SU-DHL-6 (cell line): ENCODE data around the gene DAAM2.

Experiments
- H2AFZ ChIP-seq: fragments of 200-600 bp; sonication (generic); 2 replicates; pipeline ENCODE4 v1.6.1; 2014; ENCODE audit warnings: low read depth, mild to moderate bottlenecking, moderate library complexity, mixed read lengths, antibody characterized with exemption, low read length; ENCODE audit not compliant: severe bottlenecking
- H3F3A ChIP-seq: fragments of 200-600 bp; shearing (Covaris generic); 2 replicates; pipeline ENCODE4 v1.6.0; 2016; ENCODE audit warnings: antibody characterized with exemption, mild to moderate bottlenecking; ENCODE audit not compliant: insufficient read depth
- H3K27ac ChIP-seq: fragments of 200-600 bp; sonication (generic); 2 replicates; pipeline ENCODE4 v1.5.1; 2016; ENCODE audit warnings: low read depth, mild to moderate bottlenecking, low read length, moderate library complexity, mixed read lengths
- H3K27me3 ChIP-seq: fragments of 200-600 bp; sonication (generic), shearing (Covaris generic); 2 replicates; pipeline ENCODE4 v1.6.0; 2014; ENCODE audit warnings: mild to moderate bottlenecking, low read length
- H3K36me3 ChIP-seq: fragments of 200-600 bp; sonication (generic); 2 replicates; pipeline ENCODE4 v1.6.1; 2014; ENCODE audit warnings: mild to moderate bottlenecking, low read length, mixed read lengths
- H3K4me2 ChIP-seq: fragments of 300-600, 200-600 bp; shearing (Covaris generic), sonication (generic); 2 replicates; pipeline ENCODE4 v1.6.0; 2014; ENCODE audit warnings: low read length, low read depth, mild to moderate bottlenecking; ENCODE audit not compliant: poor library complexity, severe bottlenecking
- H3K4me3 ChIP-seq: fragments of 200-600 bp; sonication (generic); 2 replicates; pipeline ENCODE4 v1.5.1; 2014; ENCODE audit warnings: antibody characterized with exemption, low read length, mild to moderate bottlenecking, mixed read lengths; ENCODE audit not compliant: insufficient read depth, poor library complexity, severe bottlenecking
- H3K79me2 ChIP-seq: fragments of 200-600 bp; sonication (generic); 2 replicates; pipeline ENCODE4 v1.6.1; 2014; ENCODE audit warnings: mild to moderate bottlenecking, low read length, moderate library complexity; ENCODE audit not compliant: insufficient read depth
- H3K9ac ChIP-seq: fragments of 200-600 bp; sonication (generic); 2 replicates; pipeline ENCODE4 v1.7.0; 2014; ENCODE audit warnings: mild to moderate bottlenecking, low read length
- H3K9me2 ChIP-seq: fragments of 200-600 bp; sonication (generic); replicated peaks from 2 replicates; pipeline ENCODE4 v1.6.1; 2014; ENCODE audit warnings: low read length; ENCODE audit not compliant: insufficient read depth
- H3K9me3 ChIP-seq: fragments of 200-600 bp; sonication (generic); 2 replicates; pipeline ENCODE4 v1.6.1; 2014; ENCODE audit warnings: low read length, mixed read lengths; ENCODE audit not compliant: insufficient read depth
- H4K20me1 ChIP-seq: fragments of 200-600 bp; sonication (generic); 2 replicates; pipeline ENCODE4 v1.6.1; 2014; ENCODE audit warnings: low read depth, mild to moderate bottlenecking, antibody characterized with exemption, low read length, moderate library complexity, mixed read lengths
- EZH2phosphoT487 ChIP-seq: fragments of 200-600 bp; sonication (generic), shearing (Covaris generic); conservative IDR thresholded peaks from 2 replicates; pipeline ENCODE4 v1.6.1; 2018; ENCODE audit warnings: mild to moderate bottlenecking, antibody characterized with exemption, low read length, moderate library complexity, mixed read lengths
- TF ChIP-seq, protein P1 (sequence below): fragments of 200-600 bp; sonication (generic); IDR thresholded peaks from one replicate; pipeline ENCODE4 v1.5.1; 2017; ENCODE audit warnings: antibody characterized with exemption, mild to moderate bottlenecking, low read length, moderate library complexity; ENCODE audit not compliant: insufficient read depth, poor library complexity, severe bottlenecking

DAAM2 gene

DNA sequence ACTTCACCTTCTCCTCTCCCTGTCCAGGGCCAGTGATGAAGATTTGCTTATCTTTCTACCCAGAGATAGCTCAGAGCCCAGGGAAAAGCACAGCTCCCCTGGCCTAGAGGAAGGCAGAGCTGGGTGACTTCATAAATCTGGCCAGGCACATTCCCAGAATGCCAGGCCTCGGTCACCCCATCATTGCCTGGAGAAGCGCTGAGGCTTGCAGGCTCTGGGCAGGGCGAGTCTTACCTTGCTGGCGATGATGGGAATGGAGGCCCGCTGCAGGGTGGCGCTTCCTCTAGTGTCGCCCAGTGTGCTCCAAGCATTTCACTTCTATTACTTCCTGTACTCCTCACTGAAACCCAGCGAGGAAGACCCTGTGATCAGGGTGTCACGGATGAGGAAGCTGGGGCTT lies 60.1 kb downstream of the DAAM2 start:
- Histone ChIP-seq H3K4me3 (no peak overlapping the region), H4K20me1 (no peaks in the 10 kb centered on the region), H3F3A (no peaks in the 10 kb centered on the region), H3K36me3 (no peaks in the 10 kb centered on the region), H3K79me2 (no peaks in the 10 kb centered on the region), H3K4me2 (no peak overlapping the region), H3K9me3 (no peaks in the 10 kb centered on the region), H3K27me3 (no peaks in the 10 kb centered on the region), H2AFZ (no peak overlapping the region), H3K27ac (no peak overlapping the region), H3K9ac (no peak overlapping the region), H3K9me2 (no peaks in the 10 kb centered on the region)
- no peak for TF ChIP-seq EZH2phosphoT487
- TF ChIP-seq, protein P1, sequence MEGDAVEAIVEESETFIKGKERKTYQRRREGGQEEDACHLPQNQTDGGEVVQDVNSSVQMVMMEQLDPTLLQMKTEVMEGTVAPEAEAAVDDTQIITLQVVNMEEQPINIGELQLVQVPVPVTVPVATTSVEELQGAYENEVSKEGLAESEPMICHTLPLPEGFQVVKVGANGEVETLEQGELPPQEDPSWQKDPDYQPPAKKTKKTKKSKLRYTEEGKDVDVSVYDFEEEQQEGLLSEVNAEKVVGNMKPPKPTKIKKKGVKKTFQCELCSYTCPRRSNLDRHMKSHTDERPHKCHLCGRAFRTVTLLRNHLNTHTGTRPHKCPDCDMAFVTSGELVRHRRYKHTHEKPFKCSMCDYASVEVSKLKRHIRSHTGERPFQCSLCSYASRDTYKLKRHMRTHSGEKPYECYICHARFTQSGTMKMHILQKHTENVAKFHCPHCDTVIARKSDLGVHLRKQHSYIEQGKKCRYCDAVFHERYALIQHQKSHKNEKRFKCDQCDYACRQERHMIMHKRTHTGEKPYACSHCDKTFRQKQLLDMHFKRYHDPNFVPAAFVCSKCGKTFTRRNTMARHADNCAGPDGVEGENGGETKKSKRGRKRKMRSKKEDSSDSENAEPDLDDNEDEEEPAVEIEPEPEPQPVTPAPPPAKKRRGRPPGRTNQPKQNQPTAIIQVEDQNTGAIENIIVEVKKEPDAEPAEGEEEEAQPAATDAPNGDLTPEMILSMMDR, result no peak

- H4K20me1 ChIP-seq, result no peaks in the 10 kb centered on the region
- H2AFZ ChIP-seq, result no peak overlapping the region
- no peaks in the 10 kb centered on the region for H3K9me3 ChIP-seq
- H3F3A ChIP-seq, result no peaks in the 10 kb centered on the region
- no peaks in the 10 kb centered on the region for H3K9me2 ChIP-seq
- no peaks in the 10 kb centered on the region for H3K79me2 ChIP-seq
- H3K4me3 ChIP-seq, result no peak overlapping the region
- no peaks in the 10 kb centered on the region for H3K27me3 ChIP-seq
- no peak overlapping the region for H3K27ac ChIP-seq
- no peak for TF ChIP-seq EZH2phosphoT487
- TF ChIP-seq, protein P1, result no peak
- H3K9ac ChIP-seq, result no peak overlapping the region
- H3K36me3 ChIP-seq, result no peaks in the 10 kb centered on the region
- no peak overlapping the region for H3K4me2 ChIP-seq
Measured at GRCh38 chr6:39853604-39854003, 61.4 kb downstream of the DAAM2 start.

- no peaks in the 10 kb centered on the region for H3K27me3 ChIP-seq
- no peak overlapping the region for H3K9ac ChIP-seq
- no peaks in the 10 kb centered on the region for H3K36me3 ChIP-seq
- H3K79me2 ChIP-seq, result no peaks in the 10 kb centered on the region
- no peaks in the 10 kb centered on the region for H3F3A ChIP-seq
- H3K27ac ChIP-seq, result no peak overlapping the region
- H3K9me2 ChIP-seq, result no peaks in the 10 kb centered on the region
- no peak overlapping the region for H2AFZ ChIP-seq
- TF ChIP-seq, protein P1, result no peak
- TF ChIP-seq EZH2phosphoT487, result no peak
- H3K4me2 ChIP-seq, result no peak overlapping the region
- no peaks in the 10 kb centered on the region for H3K9me3 ChIP-seq
- H4K20me1 ChIP-seq, result no peaks in the 10 kb centered on the region
- no peak overlapping the region for H3K4me3 ChIP-seq
Measured at GRCh38 chr6:39855356-39855995, 63.3 kb downstream of the DAAM2 start.
